ENCODE results near the gene RAPGEF4.

Gene RAPGEF4

DNA sequence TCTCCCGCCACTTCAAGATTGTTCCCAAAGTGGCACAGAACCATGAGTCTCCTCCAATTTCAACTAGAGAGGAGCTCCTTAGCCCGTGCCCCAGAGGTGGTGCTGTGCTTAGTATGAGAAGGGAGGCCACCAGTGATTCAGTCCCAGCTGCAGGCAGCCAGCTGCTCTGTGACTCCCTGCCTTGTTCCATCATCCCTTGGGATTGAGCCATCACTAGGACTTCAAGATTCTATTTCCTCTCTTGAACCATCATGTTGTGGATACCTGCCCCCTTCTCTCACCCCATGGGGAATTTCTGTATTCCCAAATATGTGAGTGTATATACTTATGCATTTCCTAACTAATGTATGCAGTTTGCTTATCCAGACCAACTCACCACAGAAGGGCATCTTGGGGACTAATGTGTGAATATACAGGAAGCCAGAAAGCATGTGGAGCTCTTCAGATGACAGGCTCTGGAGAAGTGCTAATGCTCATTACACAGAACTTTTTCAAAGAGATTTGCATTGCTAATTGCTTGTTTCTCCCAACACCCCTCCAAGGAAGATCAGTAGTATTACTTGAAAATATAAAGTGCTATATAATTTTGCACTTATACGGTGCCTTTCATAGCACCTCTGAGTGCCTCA, 229.0 kb downstream of the RAPGEF4 start:
- DNase-seq (ENCODE audit: low spot score): no peak
- FAIRE-seq: no peak

DNA sequence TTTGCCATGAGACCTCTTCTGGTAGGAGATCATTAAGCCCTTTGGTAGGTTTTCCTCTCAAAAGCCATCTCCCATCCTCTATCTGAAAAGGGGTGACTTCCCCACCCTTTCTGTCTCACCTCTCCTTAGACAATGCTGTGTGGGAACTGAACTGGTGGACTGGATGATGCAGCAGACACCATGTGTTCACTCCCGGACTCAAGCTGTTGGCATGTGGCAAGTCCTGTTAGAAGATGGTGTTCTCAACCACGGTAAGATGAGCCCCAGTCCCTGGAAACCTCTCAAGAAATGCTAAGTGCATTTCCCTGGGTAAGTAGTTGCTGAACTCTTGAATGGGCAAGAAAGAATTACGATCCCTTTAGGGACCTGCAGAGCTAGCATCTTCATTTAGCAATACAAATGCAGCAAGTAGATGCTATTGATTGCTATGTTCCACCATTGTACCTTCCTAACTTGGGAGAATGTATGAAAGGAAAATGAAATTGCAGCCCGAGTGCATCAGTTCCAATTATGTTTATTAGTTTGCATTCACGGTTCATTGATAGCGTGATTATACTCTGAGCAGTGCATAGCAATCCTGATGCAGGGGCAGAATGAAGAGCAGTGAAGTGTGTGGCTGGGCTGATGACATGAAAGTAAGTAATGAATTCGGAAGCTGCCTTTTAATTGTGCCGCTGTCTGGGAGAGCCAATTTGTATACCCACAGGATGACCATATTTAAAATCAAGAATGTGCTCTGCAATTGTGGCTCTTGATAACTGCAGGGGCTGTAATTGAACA, 230.0 kb downstream of the RAPGEF4 start:
- FAIRE-seq (no peak), DNase-seq (ENCODE audit: low spot score) (no peak)

DNA sequence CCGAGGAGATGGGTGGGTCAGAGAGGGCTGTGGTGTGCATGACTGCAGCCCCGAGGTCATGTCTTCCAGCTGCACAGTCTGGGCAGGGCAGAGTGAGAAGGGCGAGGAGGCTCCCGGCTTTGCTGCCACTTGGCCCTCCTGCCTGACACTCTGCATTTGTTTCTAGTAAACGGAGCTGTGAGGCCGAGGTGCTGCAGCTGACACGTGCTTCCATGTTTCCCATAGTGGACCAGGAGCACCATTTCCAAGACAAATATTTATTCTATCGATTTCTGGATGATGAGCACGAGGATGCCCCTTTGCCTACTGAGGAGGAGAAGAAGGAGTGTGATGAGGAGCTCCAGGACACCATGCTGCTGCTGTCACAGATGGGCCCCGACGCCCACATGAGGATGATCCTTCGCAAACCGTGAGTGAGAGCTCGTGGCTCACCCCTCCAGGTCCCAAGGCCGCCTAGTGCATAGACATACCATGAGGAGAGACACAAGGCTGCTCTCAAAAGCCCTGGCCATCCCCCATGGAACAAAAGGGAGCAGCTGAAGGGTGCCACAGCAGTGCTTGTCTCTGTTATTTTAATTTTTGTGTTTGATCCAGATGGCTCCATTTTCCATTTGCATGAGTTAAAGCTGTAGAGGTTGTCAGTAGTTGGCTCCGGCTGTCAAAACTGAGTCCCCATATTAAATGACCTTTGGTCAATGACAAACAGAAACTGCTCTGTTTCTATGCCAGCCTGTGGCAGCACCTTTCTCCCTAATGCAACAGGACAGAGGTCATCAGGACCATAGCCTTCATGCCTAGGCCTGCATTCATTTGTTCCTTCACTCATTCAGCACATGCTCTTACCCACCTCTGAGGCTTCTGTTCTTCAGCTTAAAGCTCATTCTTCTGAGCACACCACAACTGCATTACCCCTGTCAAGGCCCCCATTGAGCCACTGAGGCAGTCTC, 231.7 kb downstream of the RAPGEF4 start:
- FAIRE-seq (no peak), DNase-seq (ENCODE audit: low spot score) (no peak)

DNA sequence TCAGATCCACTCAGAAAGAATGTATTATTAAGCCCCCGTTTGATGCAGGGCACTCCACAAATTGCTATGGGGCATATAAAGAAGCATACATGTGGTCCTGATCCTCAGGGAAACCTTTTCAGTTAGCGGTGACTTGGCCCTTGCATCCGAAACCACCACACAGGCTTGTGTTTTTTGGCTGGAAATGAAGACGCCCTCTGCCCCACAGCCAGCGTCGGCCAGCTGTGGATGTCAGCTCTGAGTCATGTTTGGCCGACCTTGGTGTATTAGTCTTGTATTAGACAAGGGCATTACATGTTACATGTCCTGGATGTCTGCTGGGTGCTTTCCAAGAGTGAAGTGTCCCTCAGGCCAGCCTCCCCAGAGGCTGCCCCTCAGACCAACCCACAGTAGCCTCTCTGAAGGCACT, 232.4 kb downstream of the RAPGEF4 start:
- DNase-seq (ENCODE audit: low spot score): no peak
- no peak for FAIRE-seq

DNA sequence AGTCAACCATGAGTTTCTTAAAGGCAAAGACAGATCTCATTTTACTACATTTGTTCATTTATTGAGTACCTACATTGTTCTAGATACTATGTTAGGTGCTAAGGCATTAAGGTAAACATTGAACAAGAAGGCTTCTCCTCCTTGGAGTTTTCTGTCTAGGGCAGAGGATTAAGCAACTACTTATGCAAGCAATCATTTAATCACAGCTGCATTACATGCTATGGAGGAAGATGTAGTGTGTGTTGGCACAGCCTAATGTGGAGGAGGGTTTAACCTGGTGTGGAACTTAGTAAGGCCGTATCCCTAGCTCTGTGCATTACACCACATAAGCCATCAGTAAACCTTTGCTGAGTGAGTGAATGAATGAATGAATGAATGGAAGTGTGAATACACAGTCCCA, 233.5 kb downstream of the RAPGEF4 start:
- no peak for DNase-seq (ENCODE audit: low spot score)
- no peak for FAIRE-seq

DNA sequence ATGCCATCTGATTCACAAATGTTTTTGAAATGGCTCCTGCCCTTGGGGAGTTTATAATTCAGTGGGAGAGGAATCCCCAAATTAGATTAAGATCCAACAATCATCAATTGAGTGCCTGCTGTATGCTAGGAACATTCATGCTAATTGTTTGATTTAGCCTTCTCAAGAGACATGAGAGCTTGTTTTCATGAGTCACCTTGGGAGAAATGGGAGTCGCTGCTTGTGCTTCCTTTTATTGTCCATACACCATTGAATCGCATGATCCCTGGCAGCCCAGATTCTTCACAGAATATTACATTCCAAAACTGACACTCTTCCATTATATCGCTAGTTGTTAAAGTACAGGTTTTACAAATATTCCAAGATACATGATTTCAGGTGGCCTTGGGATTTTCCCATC, 234.0 kb downstream of the RAPGEF4 start:
- no peak for DNase-seq (ENCODE audit: low spot score)
- FAIRE-seq: no peak

DNA sequence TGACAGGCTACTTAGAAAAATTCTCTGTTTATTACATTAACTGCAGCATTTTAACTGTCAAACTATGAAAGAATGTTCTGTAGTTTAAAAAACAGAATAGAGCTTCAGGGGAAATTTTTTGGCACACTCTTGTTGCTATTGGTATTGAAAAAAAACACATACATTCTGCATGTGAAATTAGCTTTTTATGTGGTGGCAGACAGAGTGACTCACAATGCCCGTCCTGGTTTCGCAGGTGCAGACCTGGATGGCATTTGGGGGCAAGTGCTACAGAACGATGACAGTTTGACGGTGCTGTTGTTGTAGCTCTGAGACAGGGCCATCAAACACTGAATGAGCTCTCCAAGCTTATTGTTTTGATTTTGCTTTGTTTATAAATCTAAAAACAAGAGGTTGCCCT, 235.0 kb downstream of the RAPGEF4 start:
- FAIRE-seq (no peak), DNase-seq (ENCODE audit: low spot score) (no peak)

DNA sequence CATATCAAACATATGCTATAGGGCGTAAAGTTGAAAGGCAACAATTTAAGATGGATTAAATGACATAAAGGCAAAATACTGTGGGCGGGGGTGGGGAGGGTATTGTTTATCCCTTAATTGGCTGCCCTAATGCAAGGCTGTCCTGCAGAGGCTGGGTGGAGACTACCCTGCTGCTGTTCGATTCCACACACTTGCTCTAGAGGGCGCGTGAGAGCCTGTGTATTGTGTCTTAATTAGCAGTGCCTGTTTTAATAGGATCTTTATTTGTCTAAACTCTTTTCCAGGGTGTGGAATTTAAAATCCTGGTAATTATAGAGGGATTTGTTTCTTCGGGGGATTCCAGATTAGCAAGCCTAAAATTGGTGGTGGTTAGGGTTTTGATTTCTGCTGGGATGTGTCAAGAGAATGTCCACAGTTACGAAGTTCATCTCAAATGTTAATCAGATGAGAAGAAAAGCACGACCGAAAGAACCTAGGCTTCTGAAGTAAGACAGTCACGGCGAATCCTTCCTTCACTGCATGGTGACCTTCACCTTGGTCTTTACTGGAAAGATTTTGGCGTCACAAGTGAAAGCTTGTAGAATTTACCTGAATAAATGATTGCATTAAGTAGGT, 236.5 kb downstream of the RAPGEF4 start:
- DNase-seq (ENCODE audit: low spot score) (peak; percentile 68), FAIRE-seq (no peak)

DNA sequence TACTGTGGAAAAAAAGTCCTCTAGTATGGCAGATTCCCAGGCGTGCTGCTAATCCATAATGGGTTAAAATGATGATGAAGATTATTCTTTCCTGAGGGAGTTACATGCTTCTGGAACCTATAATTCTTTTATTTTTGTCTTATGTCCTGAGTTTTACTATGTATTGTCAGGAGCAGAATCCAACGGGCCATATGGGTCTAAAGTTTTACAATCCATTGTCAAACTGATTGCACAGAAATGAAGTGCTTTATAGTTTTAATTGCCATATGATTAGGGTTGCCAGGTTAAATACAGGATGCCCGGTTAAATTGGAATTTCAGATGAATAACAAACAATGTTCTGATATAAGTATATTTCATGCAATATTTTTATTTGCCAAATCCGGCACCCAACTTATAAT, 239.1 kb downstream of the RAPGEF4 start:
- FAIRE-seq (no peak), DNase-seq (ENCODE audit: low spot score) (no peak)

DNA sequence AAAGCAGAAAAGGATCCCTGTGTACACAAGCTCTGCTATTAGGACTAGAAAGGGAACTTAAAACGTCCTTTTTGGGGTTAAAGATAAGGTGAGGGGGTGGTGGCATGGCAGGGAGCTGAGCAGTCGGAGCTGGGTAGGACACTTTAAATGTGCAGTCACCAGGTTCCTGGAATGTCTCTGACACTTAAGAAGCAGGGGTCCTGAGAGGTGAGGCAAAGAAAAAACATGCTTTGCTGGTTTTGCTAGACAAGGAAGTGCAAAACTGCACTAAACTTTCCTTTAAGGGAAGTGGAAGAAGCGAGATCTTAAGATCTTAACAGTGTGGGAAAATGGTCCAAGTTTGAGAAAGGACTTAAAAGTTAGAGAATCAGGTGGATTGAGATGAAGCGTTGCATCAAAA, 240.5 kb downstream of the RAPGEF4 start:
- FAIRE-seq (no peak), DNase-seq (ENCODE audit: low spot score) (no peak)

DNA sequence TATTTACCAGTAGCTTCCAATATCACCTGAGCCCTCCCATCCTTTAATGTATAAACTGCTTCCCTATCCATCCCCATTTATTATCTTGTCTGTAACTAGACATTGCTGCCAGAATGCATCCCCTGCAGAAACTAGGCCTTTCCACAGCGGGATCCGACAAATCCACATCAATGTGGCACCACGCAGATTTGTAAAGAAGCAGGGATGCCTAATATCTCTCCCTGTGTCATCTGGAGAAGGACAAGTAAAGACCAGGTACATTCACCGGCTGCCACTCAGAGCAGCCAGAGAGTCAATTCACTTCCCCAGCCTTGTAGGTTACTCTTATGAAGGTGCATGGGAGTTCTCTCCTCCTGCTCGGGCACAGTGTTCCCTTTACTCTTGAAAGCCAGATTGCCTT, 241.2 kb downstream of the RAPGEF4 start:
- no peak for DNase-seq (ENCODE audit: low spot score)
- FAIRE-seq: no peak

DNA sequence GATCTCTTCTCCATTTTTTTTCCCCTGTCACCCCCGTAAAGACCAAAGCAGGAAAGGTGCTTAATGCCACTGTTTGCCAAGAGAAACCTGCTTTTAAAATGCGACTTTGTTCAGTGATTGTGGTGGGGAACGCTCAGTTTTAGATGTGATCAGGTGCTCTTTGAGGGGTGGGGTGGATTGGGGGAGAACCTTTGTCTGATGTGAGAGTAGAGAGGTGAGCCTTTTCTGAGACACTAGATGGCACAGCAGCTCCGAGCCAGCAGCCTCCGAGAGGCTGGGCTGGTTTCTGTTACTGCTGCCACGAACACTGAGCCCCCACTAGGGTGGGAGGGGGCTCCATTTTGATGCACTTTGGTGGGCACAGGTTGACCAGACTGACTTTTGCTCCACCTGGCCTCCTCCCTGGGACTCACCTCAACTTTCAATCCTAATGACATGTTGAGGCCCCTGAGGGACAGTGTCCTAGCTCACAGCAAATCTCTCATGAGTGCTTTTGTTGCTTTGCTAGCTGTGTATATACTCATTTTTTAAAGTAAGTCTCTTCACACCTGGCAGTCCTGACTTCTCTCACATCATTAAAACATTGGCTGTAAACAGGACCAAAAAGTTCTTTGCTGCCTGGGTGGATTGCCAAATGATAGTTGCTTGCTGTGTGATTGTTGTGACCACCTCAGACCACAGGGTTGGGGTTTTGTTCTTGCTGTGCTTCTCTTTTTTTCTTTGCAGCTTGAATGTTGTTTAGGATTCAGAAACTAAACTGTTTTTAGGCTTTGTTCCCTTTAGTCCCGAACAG, 241.8 kb downstream of the RAPGEF4 start:
- FAIRE-seq (no peak), DNase-seq (ENCODE audit: low spot score) (no peak)

DNA sequence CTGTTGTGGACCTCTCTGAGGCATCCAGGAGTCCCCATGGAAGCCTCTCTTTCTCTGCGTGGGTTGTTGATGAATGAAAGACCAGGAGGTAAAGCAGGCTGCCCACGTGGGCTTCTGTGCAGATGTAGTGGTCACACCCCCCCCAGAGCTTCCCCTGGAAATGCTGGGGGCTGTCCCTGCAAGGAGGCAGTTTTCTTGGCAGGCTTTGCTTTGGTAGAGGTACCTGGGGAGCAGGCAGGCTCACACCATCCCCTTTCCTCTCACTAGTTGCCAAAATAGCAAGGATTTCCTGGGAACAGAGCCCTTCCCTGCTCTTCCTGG, 242.4 kb downstream of the RAPGEF4 start:
- DNase-seq (ENCODE audit: low spot score) (no peak), FAIRE-seq (no peak)

DNA sequence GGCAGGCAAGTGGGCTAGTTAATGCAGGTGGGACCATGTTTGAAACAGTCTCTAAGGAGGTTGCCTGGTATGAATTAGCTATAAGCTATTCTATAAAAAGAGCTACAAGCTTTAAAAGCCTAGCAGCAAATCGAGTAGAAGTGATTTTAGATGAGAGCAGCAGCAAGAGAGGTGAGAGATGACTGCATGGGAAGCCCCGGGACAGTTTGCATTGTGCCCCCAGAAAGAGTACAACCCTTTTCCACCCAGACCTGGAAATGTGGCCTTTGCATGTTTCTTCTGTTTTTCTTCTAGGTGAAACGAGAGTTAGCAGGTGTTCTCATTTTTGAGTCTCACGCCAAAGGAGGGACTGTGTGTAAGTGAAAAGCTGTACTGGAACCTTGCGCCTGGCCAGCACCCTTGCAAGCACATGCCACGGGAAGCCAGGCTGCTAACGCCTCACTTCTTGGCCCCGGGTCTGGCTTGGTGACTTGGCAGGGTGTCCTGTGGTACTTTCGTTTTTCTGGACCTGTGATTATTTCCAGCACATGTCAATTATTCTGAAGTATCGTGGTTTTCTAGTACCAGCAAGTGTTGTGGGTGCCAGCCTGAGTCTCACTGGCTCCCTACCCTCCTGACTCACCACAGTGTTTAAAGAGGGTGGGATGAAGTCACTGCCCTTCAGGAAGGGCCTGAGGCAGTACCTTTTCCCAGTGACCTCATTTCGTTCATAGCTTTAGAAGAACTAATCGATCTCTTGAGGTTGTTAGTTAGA, 249.7 kb downstream of the RAPGEF4 start:
- no peak for FAIRE-seq
- peak; percentile 62 for DNase-seq (ENCODE audit: low spot score)

DNA sequence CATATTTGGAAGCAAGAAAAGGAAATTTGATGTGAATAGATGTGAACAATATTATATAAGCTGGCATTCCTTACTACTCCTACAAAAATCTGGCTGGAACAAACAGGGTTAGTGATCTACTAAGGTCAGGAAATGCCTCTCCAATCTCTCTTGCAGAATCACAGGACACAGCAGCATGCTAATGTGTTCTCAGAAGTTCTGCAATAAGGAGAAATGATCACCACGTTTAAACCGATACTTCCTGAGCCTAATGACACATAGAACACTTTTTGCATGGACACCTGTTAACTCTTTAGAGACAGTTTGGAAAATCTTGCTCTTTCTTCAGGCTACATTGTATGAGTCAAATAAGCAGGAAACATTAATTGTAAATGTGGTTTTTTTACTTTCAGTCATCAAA, 250.4 kb downstream of the RAPGEF4 start:
- FAIRE-seq: no peak

DNA sequence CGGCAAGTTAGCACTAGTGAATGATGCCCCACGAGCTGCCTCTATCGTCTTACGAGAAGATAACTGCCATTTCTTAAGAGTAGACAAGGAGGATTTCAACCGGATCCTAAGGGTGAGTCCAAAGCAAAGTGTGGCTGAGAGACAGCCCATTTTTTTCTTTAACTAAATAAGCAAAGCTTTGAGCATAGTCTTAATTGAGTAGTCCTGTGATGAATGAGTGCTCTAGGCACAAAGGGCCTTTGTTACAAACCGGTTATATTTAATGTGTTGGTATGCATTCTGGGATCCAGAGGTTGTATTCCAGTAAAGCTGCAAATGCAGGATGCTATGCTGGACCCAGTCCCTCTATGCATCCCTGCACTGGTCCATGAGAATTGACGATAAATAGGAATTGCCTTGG, 253.1 kb downstream of the RAPGEF4 start:
- FAIRE-seq: no peak

More for the DNA sequence above, 250.4 kb downstream of the RAPGEF4 start:
- DNase-seq (ENCODE audit: low spot score): no peak

DNA sequence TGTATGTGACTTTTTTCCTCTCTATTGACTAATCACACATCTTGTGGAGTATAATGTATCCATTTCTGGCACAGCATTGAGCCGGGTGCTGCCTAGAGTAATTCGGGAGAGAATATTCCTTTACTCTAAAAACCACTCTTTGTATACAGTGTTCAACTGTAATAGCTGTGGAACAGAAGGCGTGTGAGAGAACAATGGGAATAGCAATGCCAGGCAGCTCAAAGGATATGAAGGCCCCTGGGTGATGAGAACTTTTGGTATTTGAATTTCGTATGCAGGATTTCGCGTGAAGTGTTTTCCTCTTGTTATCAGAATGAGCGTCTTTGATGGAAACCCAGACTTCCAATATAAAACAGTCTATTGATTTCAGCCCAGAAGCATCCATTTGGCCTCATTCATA, 255.4 kb downstream of the RAPGEF4 start:
- FAIRE-seq (no peak), DNase-seq (ENCODE audit: low spot score) (no peak)

More for the DNA sequence above, 253.1 kb downstream of the RAPGEF4 start:
- DNase-seq (ENCODE audit: low spot score): no peak

DNA sequence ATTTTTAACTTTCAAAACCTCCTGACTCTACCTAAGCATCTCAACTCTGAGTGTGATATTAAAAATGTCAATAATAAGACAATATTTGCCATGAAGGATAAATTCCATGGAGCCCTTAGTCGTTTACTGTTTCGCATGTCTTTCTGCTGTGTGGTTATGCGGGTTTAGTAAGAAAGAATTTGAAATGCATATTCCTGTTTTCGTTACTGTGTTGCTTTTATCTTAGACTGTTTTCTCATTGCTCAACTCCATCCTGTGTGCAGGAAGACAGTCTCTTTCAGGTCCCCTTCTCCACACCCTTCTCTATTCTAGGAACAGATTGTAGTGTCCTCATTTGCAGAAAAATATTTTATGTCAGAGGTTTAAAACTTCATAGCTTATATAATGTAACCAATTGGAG, 257.5 kb downstream of the RAPGEF4 start:
- DNase-seq (ENCODE audit: low spot score) (no peak), FAIRE-seq (no peak)

DNA sequence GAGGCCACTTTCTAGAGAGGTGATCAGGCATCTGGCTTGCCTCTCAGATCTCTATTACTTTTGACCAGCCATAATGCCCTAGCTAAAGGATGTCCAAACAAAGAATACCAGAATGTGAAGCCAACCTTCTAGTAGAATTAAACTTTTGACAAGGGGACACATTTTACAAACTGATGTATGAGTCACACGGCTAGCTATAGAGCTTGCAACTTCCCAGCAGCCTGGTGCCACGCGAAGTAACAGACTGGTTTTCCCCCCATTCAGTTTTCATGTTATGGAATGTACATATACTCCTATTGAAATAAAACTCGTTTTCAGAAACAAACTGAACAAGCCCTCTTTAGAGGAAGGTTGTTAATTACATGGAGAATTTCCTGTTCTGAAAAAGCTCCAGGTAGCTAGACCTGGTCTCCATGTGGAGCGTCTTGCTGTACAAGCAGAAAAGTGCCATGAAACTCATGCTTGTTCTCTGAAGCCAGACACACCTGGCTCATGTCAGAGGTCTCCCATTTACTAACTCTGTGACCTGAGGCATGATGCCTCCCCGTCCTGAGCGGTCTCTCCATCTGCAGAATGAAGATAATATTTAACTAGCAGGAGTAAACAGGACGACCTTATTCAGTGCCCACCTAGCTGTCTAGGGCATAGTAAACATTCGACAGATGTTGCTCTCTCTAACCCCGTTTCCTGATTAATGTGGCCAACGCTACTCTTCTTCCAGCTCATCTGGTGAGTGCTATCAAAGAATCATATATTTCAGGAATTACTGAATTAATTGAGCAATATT, 258.5 kb downstream of the RAPGEF4 start:
- DNase-seq (ENCODE audit: low spot score) (no peak), FAIRE-seq (no peak)
